A549 (cell line): ENCODE results near the gene CXCL6. TPM values are rescaled to one million over a fixed set of nuclear protein-coding genes. Genes with fewer than 3 reads are reported as not detected.

Experiments used
- ATAC-seq, 2 experiments: fragments of 200-7000 bp in 1 of 2; fragments of >200 bp in 1 of 2; cut with Nextera tagmentation in 1 of 2; cut with Tn5 transposase in 1 of 2; 3 replicates each; pipeline versions ENCODE4 v1.8.0 to v1.9.1; 2018 to 2020; ENCODE audit warnings: mild to moderate bottlenecking in 1 of 2, moderate library complexity in 1 of 2
- CTCF ChIA-PET: fragments of 300-600 bp; sonication (Branson Sonifier 250); formaldehyde crosslinking; extraction: SDS; loops from one replicate; lab custom pipeline; 2021; ENCODE audit warnings: antibody characterized with exemption, inconsistent platforms; lab: Yijun Ruan, JAX
- POLR2A ChIA-PET: fragments of 350-600 bp; formaldehyde crosslinking; extraction: SDS; loops from one replicate; lab custom pipeline; 2021; ENCODE audit warnings: antibody characterized with exemption, inconsistent platforms; lab: Yijun Ruan, JAX
- DNase-seq, 2 experiments: peaks; one replicate each; pipeline versions ENCODE4 v3.0.0 to v3.0.0-alpha.2; 2011 to 2016; ENCODE audit warnings: low read depth in 1 of 2, low spot score in 1 of 2
- FAIRE-seq: peaks from 2 replicates; lab custom pipeline; 2011; peaks lifted over from hg19 to GRCh38; lab: Jason Lieb, UNC
- H3K27ac ChIP-seq, 2 experiments: fragments of >200 bp; sonication (Bioruptor Twin); formaldehyde crosslinking; 3 replicates each; pipeline ENCODE4 v1.5.1; 2016 to 2017
- H3K4me1 ChIP-seq: fragments of >200 bp; sonication (Bioruptor Twin); formaldehyde crosslinking; 3 replicates; pipeline ENCODE4 v1.6.1; 2016
- H3K4me2 ChIP-seq: fragments of >200 bp; sonication (Bioruptor Twin); formaldehyde crosslinking; 3 replicates; pipeline ENCODE4 v1.6.1; 2016
- H3K4me3 ChIP-seq: fragments of >200 bp; sonication (Bioruptor Twin); formaldehyde crosslinking; 3 replicates; pipeline ENCODE4 v1.5.1; 2016
- H3K9me3 ChIP-seq: fragments of >200 bp; sonication (Bioruptor Twin); formaldehyde crosslinking; 3 replicates; pipeline ENCODE4 v1.6.1; 2016
- ATOH8 ChIP-seq: fragments of 250-450 bp; sonication (Bioruptor Pico); IDR thresholded peaks from 2 replicates; pipeline ENCODE4 v1.5.0; 2020; ENCODE audit warnings: low read depth, mild to moderate bottlenecking, moderate library complexity
- BCL3 ChIP-seq: fragments of >200 bp; sonication (Bioruptor Twin); formaldehyde crosslinking; IDR thresholded peaks from 3 replicates; pipeline ENCODE4 v1.6.1; 2016
- BHLHE40 ChIP-seq: IDR thresholded peaks from 2 replicates; pipeline ENCODE4 v1.6.1; 2012; ENCODE audit warnings: low read depth, low read length, inconsistent platforms
- CHD2 ChIP-seq: fragments of 150-350 bp; IDR thresholded peaks from 2 replicates; pipeline ENCODE4 v1.6.1; 2014; ENCODE audit warnings: low read length; ENCODE audit not compliant: partially characterized antibody
- CHD4 ChIP-seq: fragments of 200-600 bp; sonication (generic); IDR thresholded peaks from 2 replicates; pipeline ENCODE4 v1.6.1; 2016; ENCODE audit warnings: antibody characterized with exemption, mild to moderate bottlenecking, borderline replicate concordance
- E2F6 ChIP-seq: IDR thresholded peaks from 2 replicates; pipeline ENCODE4 v1.6.1; 2012; ENCODE audit warnings: low read depth, borderline replicate concordance
- EP300 ChIP-seq, 2 experiments: fragments of >200 bp; sonication (Bioruptor Twin); formaldehyde crosslinking; IDR thresholded peaks; 2 replicates in 1 of 2; 3 replicates in 1 of 2; pipeline ENCODE4 v1.6.1; 2016 to 2017
- FOSB ChIP-seq: fragments of 250-450 bp; sonication (Bioruptor Pico); IDR thresholded peaks from 2 replicates; pipeline ENCODE4 v1.5.0; 2020; ENCODE audit warnings: mild to moderate bottlenecking, moderate library complexity
- FOXS1 ChIP-seq: fragments of 250-450 bp; sonication (Bioruptor Pico); IDR thresholded peaks from 2 replicates; pipeline ENCODE4 v1.5.0; 2020; ENCODE audit warnings: mild to moderate bottlenecking, moderate library complexity
- HMGXB4 ChIP-seq: fragments of 250-450 bp; sonication (Bioruptor Pico); IDR thresholded peaks from 2 replicates; pipeline ENCODE4 v1.5.0; 2021; ENCODE audit warnings: mild to moderate bottlenecking, moderate library complexity, borderline replicate concordance
- JUNB ChIP-seq: fragments of >200 bp; sonication (Bioruptor Twin); formaldehyde crosslinking; IDR thresholded peaks from 2 replicates; pipeline ENCODE4 v1.6.1; 2016
- MAX ChIP-seq: IDR thresholded peaks from 2 replicates; pipeline ENCODE4 v1.6.1; 2012
- MAZ ChIP-seq: fragments of 150-350 bp; IDR thresholded peaks from 2 replicates; pipeline ENCODE4 v1.6.1; 2014; ENCODE audit warnings: antibody characterized with exemption, low read depth, low read length, borderline replicate concordance
- NFE2L2 ChIP-seq: fragments of 150-350 bp; conservative IDR thresholded peaks from 2 replicates; pipeline ENCODE4 v1.6.1; 2014; ENCODE audit warnings: low read length
- PBX3 ChIP-seq: IDR thresholded peaks from 2 replicates; pipeline ENCODE4 v1.6.1; 2012
- POLR2AphosphoS2 ChIP-seq: conservative IDR thresholded peaks from 2 replicates; pipeline ENCODE4 v1.6.1; 2012; ENCODE audit warnings: low read length, improper control_type of control experiment, inconsistent platforms
- RAD21 ChIP-seq, 2 experiments: fragments of >200 bp in 1 of 2; sonication (Bioruptor Twin) in 1 of 2; formaldehyde crosslinking in 1 of 2; IDR thresholded peaks in 1 of 2; conservative IDR thresholded peaks in 1 of 2; 2 replicates in 1 of 2; 3 replicates in 1 of 2; pipeline ENCODE4 v1.6.1; 2012 to 2018; ENCODE audit warnings: inconsistent platforms in 1 of 2
- RCOR1 ChIP-seq: fragments of 150-350 bp; IDR thresholded peaks from 2 replicates; pipeline ENCODE4 v1.6.1; 2014; ENCODE audit warnings: antibody characterized with exemption, low read length, low read depth
- RFX5 ChIP-seq: fragments of 450-650 bp; IDR thresholded peaks from 2 replicates; pipeline ENCODE4 v1.7.1; 2014; ENCODE audit warnings: antibody characterized with exemption, mild to moderate bottlenecking, moderate library complexity
- RNF2 ChIP-seq: fragments of 200-600 bp; sonication (generic); IDR thresholded peaks from 2 replicates; pipeline ENCODE4 v1.6.1; 2016; ENCODE audit warnings: low read depth, mild to moderate bottlenecking, antibody characterized with exemption, moderate library complexity, borderline replicate concordance
- SMC3 ChIP-seq: fragments of >200 bp; sonication (Bioruptor Twin); formaldehyde crosslinking; IDR thresholded peaks from 3 replicates; pipeline ENCODE4 v1.6.1; 2018; ENCODE audit warnings: inconsistent platforms
- SREBF2 ChIP-seq: fragments of 450-650 bp; IDR thresholded peaks from 2 replicates; pipeline ENCODE4 v1.6.1; 2014; ENCODE audit warnings: mild to moderate bottlenecking, moderate library complexity
- ZFP36 ChIP-seq: fragments of 450-650 bp; IDR thresholded peaks from 2 replicates; pipeline ENCODE4 v1.6.1; 2014; ENCODE audit warnings: borderline replicate concordance; ENCODE audit not compliant: partially characterized antibody
- WGBS: methylation state at CpG from one replicate; pipeline ENCODE4 v1.1.6; 2017; ENCODE audit errors: missing lambda C conversion rate; 5-methylcytosine and 5-hydroxymethylcytosine counted together
- polyA minus RNA-seq: library from RNA; depleted of rRNA, polyadenylated mRNA; stranded (reverse); fragments of >200 nt; gene quantifications from 2 replicates; pipeline ENCODE4 v1.2.3, GENCODE V29; 2011; rRNA and poly(A)+ RNA removed
- polyA plus RNA-seq, 4 experiments: library from polyadenylated mRNA; depleted of rRNA in 3 of 4; stranded (reverse); fragments of >200 nt; fragmentation: RNase III in 1 of 4; extraction: RNeasy Plus Mini Kit Qiagen cat#74134 plus additional on column Dnase treatment in 1 of 4; gene quantifications; 2 replicates in 3 of 4; 3 replicates in 1 of 4; pipeline ENCODE4 v1.2.3, GENCODE V29; 2011 to 2017

The CXCL6 gene
- polyA plus RNA-seq (2011; rRNA removed): 0.06 TPM in 1 of 2 replicates, not detected in the other
- 0.01 TPM in 1 of 2 replicates, not detected in the other for polyA plus RNA-seq (2012; cell fraction: cytosol; rRNA removed)
- polyA plus RNA-seq (2012; cell fraction: nucleus; rRNA removed): not detected in 2 replicates
- polyA plus RNA-seq (2017; fragmentation: RNase III; extraction: RNeasy Plus Mini Kit Qiagen cat#74134 plus additional on column Dnase treatment): 0.11 to 0.16 TPM in 2 of 3 replicates, not detected in the other
- polyA minus RNA-seq: not detected in 2 replicates

- Histone ChIP-seq H3K4me2 (peak within 1 kb of the TSS; percentile 53), H3K27ac (peak within 1 kb of the TSS in 1 of 2 experiments; percentile 64; a peak in 2 of 6 replicates), H3K4me3 (peak within 1 kb of the TSS; percentile 18; the same call in 1 of the 3 replicates), H3K9me3 (no peaks in the 10 kb centered on the region), H3K4me1 (no peaks in the 10 kb centered on the region)
- CTCF ChIA-PET: no interaction called here
- no peak for TF ChIP-seq RFX5
- TF ChIP-seq MAZ: no peak
- TF ChIP-seq JUNB: no peak
- TF ChIP-seq FOSB (CRISPR knock-in tag): no peak
- TF ChIP-seq HMGXB4 (CRISPR knock-in tag): no peak
- no peak for TF ChIP-seq SMC3
- DNase-seq (no peak), FAIRE-seq (no peak), ATAC-seq (peak in 1 of 2 experiments; percentile 56; a peak in 1 of 6 replicates)
- POLR2A ChIA-PET: no interaction called here
- WGBS: 58% methylated on average over 39 of the region's 41 CpGs
Observed at GRCh38 chr4:73836373-73837279, at the start of gene CXCL6. Gene CXCL6, plus strand, starts transcription at chr4:73836678. Its CDS starts 73 bp downstream, at chr4:73836751.

- TF ChIP-seq BCL3: no peak
- TF ChIP-seq CHD2: no peak
- TF ChIP-seq EP300 (IDR thresholded peaks at IDR 0.05): no peak
- TF ChIP-seq NFE2L2: no peak
- no peak for TF ChIP-seq FOSB (CRISPR knock-in tag)
- TF ChIP-seq POLR2AphosphoS2: no peak
- TF ChIP-seq MAZ: no peak
- no peak for TF ChIP-seq RCOR1
- TF ChIP-seq PBX3: no peak
- TF ChIP-seq ZFP36: no peak
- no peak for TF ChIP-seq CHD4
- TF ChIP-seq MAX: no peak
- no peak for TF ChIP-seq RNF2
- no peak for TF ChIP-seq BHLHE40
- no peak for TF ChIP-seq RAD21 (conservative IDR thresholded peaks at IDR 0.05 in 1 of 2, IDR thresholded peaks at IDR 0.05 in 1 of 2)
- TF ChIP-seq ATOH8 (CRISPR knock-in tag): no peak
- TF ChIP-seq SMC3: no peak
- TF ChIP-seq E2F6: no peak
- TF ChIP-seq SREBF2: no peak
- no peak for TF ChIP-seq FOXS1 (CRISPR knock-in tag)
- 69% methylated on average over 2 of the region's 2 CpGs for WGBS
- ATAC-seq: no peak
- POLR2A ChIA-PET: no interaction called here
- no peak for DNase-seq
- Histone ChIP-seq H3K27ac (no peak overlapping the region), H3K4me2 (no peak overlapping the region), H3K4me3 (no peak overlapping the region), H3K9me3 (no peaks in the 10 kb centered on the region), H3K4me1 (no peaks in the 10 kb centered on the region)
- CTCF ChIA-PET: no interaction called here
- no peak for FAIRE-seq
Observed at GRCh38 chr4:73788411-73788810, 48.1 kb upstream of the CXCL6 start.
